GM13976 (cell line): Measurements from ENCODE around the gene NDST3.

Experiments used
- DNase-seq: peaks from one replicate; pipeline ENCODE4 v3.0.0; 2012; ENCODE audit warnings: low spot score
- CTCF ChIP-seq: IDR thresholded peaks from 2 replicates; pipeline ENCODE4 v1.5.1; 2012; ENCODE audit warnings: borderline replicate concordance, mild to moderate bottlenecking; ENCODE audit not compliant: insufficient read depth; ENCODE audit errors: extremely low read depth, missing control alignments, control extremely low read depth
- in situ Hi-C: fragments of 300-500 bp; cut with MboI; formaldehyde crosslinking; loops from one replicate; pipeline ENCODE4 v1.12.0; 2022; ENCODE audit warnings: low sequenced_read_pairs, mixed read lengths, inconsistent platforms; ENCODE audit not compliant: unreplicated experiment

Gene NDST3

DNA sequence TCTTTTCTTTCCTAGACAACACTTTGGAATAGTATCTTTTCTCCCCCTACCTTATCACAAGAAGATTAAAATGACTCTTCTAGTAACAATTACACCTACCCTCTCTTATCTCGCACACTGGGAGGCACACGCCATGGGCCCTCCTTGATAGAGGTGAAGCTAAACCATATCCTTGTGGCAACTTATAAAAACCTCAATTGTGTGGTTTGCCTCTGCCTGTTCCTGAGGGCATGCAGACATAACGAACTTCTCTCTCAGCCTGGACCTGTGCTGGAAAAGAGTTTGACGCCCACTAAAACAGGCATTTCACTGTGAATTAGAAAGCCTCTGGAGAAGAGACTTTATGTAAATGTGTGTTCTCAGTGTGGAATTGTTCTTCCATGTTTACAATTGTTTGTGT lies 141.2 kb downstream of the NDST3 start:
- in situ Hi-C loops, result no loop called here
- no peak for DNase-seq
- no peak for TF ChIP-seq CTCF

DNA sequence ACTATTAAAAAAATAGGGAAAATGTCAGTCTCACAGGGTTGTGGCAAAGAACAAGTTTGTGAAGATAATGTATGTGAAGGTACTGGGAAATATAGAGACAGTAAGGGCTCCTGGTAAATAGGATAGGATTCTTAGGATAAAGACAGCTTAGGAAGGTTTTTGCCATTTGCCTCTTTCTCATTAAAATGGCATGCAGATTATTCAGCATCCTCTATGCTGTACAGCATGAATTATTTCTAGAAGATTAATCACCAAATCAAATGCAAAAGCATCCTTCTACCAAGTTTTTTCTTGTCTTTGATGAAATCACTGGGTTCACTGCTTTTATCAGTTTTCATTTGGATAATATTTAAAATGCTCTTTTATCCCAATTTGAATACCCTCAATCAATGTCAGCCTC lies 142.8 kb downstream of the NDST3 start:
- no peak for DNase-seq
- no peak for TF ChIP-seq CTCF
- in situ Hi-C loops, result no loop called here

DNA sequence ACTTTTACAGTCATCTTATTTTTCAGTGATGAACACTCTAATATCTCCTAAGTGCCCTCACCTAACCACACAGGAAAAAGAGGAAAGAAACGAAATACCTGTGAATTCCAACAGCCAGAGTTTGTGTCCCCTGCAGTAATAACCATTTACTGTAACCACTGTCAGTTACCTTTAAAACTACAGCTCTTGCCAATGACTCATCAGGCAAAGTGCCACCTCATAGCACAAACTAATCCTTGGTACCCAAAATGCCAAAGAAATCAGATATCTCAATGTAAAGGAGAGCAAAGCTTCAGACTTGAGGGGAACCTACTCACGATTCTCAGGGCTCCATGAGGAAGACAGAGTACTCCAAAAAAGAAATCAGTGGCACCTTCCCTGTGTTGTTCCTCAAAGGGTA lies 146.5 kb downstream of the NDST3 start:
- in situ Hi-C loops, result no loop called here
- no peak for TF ChIP-seq CTCF
- DNase-seq, result no peak

DNA sequence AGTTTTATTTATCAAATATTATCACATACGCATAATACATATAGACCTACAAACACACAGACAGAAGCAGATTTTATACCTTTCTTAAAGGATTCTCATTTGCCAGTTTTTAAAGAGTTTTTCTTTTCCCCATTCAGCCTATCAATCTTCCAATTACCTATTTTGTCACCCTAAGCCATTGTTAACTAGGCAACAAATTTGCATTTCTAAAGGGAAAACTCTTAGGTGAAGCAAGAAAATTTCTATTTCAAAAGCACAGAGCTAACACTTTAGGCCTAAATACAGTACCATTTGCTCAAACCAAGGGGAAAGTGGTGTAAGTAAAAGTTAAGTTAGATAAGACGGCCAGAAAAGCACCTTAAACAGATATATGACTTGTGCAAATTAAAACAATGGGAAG lies 156.6 kb downstream of the NDST3 start:
- TF ChIP-seq CTCF, result no peak
- in situ Hi-C loops, result no loop called here
- no peak for DNase-seq

DNA sequence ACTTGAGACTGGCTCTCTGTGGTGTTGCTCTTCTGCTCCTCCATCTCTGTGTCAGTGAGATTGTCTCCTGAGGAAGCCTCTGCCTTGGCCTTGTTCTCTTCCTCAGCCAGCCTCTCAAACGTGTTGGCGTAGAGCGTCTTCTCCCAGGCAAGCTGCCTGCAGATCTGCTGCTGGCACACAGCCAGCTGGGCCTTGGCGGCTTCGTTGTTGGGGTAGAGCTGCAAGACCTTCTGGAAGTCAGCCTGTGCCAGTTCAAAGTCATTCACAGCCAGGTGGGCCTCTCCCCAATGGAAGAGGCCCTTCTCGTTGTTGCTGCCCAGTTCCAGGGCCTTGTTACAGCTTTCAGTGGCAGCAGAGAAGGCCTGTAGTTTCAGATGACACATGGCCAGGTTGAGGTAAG lies 159.1 kb downstream of the NDST3 start:
- TF ChIP-seq CTCF, result no peak
- in situ Hi-C loops, result no loop called here
- no peak for DNase-seq

- DNase-seq, result no peak
- TF ChIP-seq CTCF, result no peak
- in situ Hi-C loops, result no loop called here
Observed at GRCh38 chr4:118206627-118207026, 172.3 kb downstream of the NDST3 start.

DNA sequence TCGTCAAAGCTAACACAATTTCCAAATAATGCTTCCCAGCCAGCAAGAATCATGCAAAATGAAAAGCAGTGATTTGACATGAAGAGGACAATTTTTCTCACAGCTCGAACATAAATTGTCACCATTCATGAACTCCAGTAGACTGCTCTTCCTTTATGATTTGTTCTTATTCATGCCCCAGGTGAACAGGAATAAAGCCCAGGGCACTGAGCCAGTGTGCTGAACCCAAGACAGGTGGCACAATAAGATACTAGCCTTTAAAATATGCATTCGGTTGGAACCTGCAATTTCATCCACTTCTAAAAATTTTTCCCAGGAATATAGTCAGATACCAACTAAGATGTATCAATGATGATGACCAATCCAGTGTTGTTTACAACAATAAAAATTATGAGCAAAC lies 178.8 kb downstream of the NDST3 start:
- in situ Hi-C loops, result no loop called here
- no peak for TF ChIP-seq CTCF
- DNase-seq, result no peak
